ENCODE data around the gene TRAF3.

TRAF3 gene

GRCh38 chr14:102776761-102777710, at the start of gene TRAF3:
TRAF3 (plus strand) TSS chr14:102777449; CDS start chr14:102870202, 92,753 bp downstream.
- DNase-seq (ENCODE audit: low read depth): no peak

GRCh38 chr14:102728501-102728900, 48.7 kb upstream of the TRAF3 start:
- no peak for DNase-seq (ENCODE audit: low read depth)

DNA sequence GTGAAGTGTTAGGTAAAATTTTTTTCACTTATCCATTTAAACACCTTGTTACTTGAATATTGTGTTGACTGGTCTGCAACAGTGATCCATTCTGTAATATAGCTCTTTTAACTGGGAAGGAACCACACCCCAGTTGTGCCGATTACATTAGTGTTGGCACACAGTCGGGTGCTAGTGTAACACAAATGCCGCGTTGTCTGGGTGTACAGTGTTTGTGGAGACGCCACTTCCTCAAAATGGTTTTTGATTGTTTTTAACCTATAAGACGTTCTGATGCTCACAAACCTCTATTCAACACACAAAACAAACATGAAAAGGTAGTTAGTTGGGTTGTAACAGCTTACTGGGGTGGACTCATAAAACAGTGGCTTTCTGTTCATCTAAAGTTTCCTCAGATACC, 48.0 kb upstream of the TRAF3 start:
- no peak for DNase-seq (ENCODE audit: low read depth)

- no peak for DNase-seq (ENCODE audit: low read depth)
These were observed 47.4 kb upstream of the TRAF3 start for GRCh38 chr14:102729825-102730224.

DNA sequence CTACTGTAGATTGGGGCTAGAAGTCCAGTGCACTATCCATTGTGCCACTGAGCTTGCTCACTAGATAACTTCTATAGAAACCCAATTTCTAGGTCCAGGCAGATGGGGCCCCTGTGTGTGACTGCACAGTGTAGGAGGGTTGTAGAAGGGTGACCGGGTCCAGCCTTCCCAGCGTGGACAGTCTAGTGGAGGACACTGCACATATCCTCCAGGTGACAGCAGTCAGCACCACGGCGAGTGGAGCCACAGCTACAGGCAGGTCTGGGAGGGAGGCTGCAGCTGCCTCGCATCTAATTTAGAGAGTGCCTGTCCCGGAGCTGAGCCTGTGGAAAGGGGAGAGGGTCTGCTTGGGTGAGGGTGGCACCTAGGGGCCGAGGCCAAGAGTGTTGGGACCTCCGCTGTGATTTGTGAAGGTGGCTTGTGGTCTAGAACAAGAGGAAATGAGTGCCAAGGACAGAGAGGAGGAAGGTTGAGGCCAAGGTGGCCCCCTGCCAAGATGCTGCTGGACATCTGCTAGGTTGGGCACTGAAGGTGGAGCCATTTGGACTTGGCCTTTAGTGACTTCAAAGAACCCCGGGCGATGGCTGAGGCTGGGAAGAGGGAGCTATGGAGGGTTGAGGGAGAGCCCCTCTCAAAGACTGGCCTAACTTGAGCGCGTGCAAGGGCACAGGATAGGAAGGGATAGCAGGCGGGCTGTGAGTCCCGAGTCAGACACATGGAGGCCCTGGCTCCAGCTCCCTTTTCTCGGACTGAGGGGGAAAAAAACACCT, 46.0 kb upstream of the TRAF3 start:
- no peak for DNase-seq (ENCODE audit: low read depth)

DNA sequence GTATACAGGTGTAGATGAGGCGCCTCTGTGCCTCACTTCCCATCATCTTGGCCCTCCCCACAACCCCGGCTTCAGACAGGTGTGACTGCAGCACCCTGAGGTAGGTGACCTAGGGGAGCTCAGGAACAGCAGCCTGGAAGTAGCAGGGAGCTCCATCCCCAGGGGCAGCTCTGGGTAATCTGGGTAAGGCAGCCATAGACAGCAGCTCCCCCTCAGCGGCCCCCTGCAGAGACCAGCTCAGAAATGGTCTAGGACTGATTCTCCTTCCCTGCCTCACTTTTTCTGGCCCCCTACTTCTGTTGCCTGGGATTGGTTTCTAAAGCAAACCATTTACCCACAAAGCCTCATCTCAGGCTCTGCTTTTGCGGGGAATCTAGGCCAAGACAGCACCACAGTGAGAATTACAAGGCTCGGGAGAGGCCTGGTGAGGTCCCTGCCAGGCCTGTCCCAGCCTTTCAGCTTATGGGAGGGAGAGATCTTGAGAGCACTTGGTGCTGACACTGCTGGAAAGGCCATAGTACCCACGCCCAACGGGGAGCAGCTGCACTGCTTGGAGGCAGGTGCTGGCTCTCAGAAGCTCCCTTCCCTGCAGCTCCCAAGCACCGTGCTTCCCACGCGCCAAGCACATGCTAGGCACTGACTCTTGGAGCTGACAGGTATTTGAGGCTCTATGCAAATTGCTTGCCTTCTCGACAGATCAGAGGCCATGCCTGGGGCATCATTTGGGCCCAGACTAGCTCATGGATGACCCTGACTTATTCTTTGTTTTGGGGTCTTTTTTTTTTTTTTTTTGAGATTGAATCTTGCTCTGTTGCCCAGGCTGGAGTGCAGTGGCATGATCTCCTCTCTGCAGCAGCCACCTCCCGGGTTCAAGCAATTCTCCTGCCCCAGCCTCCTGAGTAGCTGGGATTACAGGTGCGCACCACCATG, 45.1 kb upstream of the TRAF3 start:
- DNase-seq (ENCODE audit: low read depth): no peak

DNA sequence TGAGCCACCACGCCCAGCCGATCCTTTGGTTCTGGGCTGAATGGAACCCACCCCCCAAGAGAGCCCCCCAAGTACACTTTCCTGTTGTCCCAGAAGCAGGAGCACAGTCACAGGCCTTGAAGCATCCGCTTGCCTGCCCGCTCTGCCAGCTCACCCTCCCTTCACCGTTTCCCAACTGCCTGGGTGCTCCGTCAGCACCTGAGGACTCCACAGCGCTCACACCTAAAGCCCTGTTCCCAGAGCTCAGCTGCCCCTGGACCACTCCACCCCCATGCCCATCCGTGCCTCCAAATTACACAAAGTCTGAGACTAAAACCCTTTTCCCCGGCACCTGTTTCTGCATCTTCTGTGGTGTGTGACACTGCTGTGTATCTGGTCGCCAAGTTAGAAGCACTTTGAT, 44.3 kb upstream of the TRAF3 start:
- DNase-seq (ENCODE audit: low read depth): no peak

DNA sequence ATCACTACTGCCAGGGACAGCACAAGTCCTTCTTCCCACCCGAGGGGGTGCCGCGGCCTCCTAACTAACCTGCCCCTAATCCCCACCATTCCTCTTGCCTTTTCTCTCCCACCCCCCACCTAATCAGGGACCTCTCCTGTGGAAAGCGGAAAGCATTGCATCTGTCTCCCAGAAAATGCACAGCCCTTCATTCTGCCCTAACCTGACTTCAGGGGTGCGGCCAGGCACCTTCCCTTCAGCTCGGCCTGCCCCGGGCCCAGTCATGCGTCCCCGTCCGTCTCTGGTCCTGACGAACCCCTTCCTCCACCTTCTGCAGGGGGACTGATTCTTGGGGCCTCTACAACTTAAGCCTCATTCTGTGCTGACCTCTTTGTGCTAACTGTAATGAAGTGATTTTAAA, 43.9 kb upstream of the TRAF3 start:
- no peak for DNase-seq (ENCODE audit: low read depth)

DNA sequence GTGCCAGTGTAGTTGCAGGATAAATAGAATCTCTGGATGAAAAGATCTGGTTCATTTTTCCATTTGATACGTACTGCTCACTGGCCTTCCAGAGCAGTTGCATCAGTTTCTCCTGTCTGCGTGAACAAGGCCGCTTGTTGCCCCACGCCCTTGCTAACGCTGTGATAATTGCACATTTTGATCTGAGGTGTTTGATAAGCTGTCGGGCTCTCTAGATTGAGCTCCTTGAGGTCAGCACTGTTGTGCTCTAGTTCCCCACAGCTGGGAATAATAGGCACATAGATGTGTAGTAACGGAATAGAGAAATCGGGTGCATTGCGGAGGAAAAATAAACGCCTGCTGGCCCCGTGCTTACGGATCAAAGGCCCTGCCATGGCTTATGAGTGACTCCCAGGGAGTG, 42.8 kb upstream of the TRAF3 start:
- no peak for DNase-seq (ENCODE audit: low read depth)

GRCh38 chr14:102736956-102737355, 40.3 kb upstream of the TRAF3 start:
- DNase-seq (ENCODE audit: low read depth): no peak

GRCh38 chr14:102737402-102738372, 39.6 kb upstream of the TRAF3 start:
- DNase-seq (ENCODE audit: low read depth): no peak

DNA sequence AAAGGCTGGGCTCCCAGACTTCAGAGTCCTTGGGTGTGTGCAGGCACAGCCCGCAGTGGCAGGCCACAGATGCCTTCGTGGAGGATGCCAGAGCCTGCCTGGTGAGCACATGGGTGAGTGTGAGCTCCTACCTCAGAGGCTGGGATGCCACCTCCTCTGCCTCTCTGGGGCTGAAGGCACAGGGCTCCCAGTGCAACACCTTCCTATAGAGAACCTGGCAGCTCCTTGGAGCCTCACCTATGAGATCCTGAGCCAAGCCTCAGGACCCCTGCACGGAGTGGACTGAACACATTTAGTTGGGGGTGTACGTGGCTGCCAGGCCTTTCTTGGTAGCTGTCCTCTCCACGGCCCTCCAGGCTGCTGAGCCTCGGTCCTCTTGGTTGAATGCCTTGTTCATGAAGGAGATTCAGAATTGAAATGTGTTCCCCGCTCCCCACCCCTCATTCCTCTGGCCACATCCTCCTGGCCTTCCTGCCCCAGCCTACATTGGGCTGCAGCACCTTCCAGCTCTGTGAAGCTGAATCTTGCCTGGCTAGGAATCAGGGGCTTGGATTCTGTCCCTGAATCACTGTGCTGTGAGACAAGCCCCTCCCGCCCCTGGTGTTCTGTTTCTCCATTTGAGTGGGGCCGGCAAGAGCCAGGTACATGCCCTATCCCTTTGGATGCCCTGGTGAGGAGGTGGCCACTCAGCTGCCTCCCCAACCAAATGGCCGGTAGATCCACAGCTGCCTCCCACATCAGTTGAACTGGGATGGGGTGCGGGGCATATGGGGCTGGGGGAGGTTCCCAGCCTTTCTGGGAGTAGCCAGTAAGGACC, 38.7 kb upstream of the TRAF3 start:
- DNase-seq (ENCODE audit: low read depth): no peak

DNA sequence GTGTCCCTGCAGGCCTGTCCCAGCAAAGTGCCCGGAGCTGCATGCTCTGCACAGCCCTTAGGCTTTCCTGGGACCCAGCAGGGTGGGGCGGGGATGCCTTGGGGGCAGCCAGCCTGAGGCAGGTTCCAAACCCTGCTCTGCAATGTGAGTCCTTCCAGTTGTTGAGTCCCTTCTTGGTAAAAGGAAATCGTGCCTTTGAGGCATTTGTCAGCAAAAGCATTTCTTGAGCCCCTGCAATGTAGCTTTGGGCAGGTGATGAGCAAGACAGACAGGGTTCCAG, 38.1 kb upstream of the TRAF3 start:
- DNase-seq (ENCODE audit: low read depth): no peak

DNA sequence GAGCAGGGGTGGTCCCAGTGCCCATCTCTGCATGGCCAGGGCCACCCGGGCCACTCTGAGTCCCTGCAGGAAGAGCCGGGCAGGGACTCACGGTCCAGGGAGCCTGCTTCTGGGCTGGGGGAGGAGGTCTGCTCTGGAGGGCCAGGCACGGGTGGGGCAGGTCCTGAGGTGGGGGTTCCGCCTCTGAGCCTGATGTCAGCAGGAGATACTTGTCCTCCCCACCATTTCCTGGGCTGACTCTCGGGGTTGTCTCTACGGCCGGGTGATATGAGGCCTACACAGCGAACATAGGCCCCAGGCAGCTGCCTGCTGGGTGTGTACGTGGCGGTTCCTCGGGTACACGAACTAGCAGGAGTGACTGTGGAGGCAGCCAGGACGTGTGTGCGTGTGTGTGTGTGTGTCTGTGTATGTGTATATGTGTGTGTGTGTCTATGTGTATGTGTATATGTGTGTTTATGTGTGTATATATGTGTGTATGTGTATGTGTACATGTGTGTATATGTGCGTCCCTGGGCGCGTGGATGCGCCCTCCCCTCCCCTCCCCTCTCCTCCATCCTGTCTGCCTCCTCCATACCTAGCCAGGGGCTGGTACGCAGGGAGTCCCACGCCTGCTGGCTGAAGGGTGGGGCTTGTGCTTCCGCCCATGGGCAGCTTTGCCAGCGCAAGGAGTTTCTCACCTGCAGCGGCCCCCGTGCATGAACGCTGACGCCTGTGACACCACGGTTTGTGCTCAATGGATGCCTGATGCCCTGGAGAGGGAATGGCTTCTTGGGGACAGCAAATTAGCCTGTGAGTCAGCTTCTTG, 30.4 kb upstream of the TRAF3 start:
- no peak for DNase-seq (ENCODE audit: low read depth)

DNA sequence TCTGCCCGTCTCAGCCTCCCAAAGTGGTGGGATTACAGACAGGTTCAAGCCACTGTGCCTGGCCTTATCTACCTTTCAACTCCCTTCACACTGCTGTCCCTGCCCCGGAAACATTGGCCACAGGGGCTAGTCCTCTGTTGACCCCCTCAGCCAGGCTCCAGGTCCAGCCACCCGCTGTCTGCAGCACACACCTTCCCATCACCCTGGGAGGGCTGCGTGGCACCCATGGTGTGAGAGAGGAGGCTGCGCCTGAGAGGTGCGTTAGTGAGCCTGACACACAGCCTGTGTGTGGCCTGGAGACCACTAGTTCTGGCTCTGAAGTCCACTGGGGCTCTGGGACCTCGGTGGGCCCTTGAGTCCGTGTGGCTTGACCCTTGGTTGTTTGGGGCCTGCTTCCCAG, 28.4 kb upstream of the TRAF3 start:
- no peak for DNase-seq (ENCODE audit: low read depth)

DNA sequence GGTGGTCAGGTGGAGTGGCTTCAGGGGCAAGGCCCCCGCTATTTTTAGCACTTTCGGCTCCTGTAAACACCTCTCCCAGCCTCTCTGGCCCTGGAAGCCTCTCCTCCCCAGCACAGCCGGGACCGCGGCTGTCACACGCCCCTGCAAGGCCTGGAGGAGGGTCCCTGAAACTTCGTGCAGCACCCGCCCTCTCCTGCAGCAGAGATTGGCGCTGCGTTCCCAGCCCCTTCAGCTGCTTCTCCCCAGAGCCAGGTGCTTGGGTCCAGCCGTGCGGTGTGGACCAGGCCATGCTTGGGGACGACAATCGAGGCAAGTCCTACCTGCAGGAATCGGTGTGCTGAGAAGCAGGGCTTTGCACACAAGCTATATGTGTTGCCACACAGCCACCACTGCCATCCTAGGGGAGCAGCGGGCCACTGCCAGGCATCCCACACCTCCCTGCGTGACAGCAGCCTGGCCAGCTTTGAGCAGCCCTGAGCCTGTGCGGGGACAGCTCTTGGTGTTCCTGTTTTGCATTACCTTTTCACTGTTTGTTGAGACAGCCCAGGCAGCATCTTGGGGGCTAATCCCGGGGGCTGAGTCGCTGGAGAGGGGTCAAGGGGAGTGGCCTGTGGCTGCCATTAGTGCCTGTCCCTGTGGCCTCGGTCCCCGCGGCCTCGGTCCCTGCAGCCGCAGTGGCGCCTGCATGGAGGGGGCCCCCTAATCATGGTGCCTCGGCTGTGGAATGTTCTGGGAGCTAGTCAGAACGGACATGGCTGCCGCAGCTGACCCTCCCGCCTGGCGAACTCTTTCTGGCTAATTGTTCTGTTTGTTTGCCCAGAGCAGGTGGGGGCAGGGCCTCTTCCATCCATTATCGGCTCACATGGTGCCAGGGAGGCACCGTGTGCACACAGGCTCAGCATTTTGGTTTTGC, 27.6 kb upstream of the TRAF3 start:
- no peak for DNase-seq (ENCODE audit: low read depth)

DNA sequence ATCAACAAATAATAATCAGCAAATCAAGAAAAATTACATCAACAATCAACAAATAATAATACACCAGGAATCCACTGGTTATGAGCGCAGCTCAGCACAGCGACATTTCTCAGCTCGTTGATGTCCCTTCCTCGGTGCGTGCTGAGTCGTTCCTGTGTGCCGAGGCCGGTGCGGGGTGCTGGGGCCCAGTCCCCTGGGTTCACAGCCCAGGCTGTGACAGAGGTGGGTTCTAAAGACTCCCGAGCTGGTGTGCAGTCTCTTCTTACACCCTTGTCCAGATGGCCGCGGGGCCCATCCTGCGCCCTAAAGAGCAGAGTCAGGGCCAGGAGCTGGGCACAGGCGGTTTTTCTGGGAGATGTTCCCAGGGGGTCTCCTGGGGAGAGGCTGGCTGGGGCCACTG, 26.9 kb upstream of the TRAF3 start:
- DNase-seq (ENCODE audit: low read depth): no peak

- DNase-seq (ENCODE audit: low read depth): no peak
These were observed 26.2 kb upstream of the TRAF3 start for GRCh38 chr14:102751088-102751487.
